Body of pancreas (tissue), 4 donors: ENCODE measurements around the gene GRAMD1C.

Experiments used
- POLR2A ChIP-seq, 3 donors: fragments of 450-650 bp; IDR thresholded peaks; one replicate each; pipeline ENCODE4 v1.6.1; 2016; ENCODE audit warnings: antibody characterized with exemption in 3 of 3, mild to moderate bottlenecking in 2 of 3
- TF ChIP-seq, protein P1 (sequence below), 7 experiments: fragments of 450-650 bp in 4 of 7; fragments of 200-600 bp in 3 of 7; sonication (generic) in 3 of 7; IDR thresholded peaks; one replicate each; pipeline ENCODE4 v1.5.1; 2016 to 2019; ENCODE audit warnings: antibody characterized with exemption in 7 of 7

DNA sequence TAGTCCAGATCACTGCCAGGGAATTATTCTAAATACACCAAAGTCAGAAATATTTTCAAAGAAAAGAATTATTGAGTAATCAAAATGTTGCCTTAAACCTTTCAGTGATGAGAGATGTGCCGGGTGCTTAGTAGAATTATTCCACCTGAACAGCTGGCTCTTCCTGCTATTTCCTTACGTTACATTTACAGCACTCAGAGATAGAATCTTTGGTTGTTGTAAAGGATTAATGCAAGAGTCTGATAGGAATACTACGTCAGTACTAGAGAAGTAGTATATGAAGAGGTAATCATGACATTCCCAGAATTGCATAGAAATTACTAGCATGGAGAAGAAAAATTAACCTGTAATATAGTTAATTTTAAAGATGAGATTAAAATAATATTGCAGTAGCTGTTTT lies 58.3 kb downstream of the GRAMD1C start:
- TF ChIP-seq, protein P1, sequence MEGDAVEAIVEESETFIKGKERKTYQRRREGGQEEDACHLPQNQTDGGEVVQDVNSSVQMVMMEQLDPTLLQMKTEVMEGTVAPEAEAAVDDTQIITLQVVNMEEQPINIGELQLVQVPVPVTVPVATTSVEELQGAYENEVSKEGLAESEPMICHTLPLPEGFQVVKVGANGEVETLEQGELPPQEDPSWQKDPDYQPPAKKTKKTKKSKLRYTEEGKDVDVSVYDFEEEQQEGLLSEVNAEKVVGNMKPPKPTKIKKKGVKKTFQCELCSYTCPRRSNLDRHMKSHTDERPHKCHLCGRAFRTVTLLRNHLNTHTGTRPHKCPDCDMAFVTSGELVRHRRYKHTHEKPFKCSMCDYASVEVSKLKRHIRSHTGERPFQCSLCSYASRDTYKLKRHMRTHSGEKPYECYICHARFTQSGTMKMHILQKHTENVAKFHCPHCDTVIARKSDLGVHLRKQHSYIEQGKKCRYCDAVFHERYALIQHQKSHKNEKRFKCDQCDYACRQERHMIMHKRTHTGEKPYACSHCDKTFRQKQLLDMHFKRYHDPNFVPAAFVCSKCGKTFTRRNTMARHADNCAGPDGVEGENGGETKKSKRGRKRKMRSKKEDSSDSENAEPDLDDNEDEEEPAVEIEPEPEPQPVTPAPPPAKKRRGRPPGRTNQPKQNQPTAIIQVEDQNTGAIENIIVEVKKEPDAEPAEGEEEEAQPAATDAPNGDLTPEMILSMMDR (IDR thresholded peaks at IDR 0.05): no peak
- no peak for TF ChIP-seq POLR2A (IDR thresholded peaks at IDR 0.05)
